ENCODE measurements around the gene ERICH6B. TPM values are rescaled to one million over a fixed set of nuclear protein-coding genes. Genes with fewer than 3 reads are reported as not detected.
A peak's percentile ranks its signal among the peaks of the same experiment; 100 is the strongest.

The ERICH6B gene
- polyA plus RNA-seq, 3 donors: not detected

GRCh38 chr13:45575146-45575829 lies 40.3 kb downstream of the ERICH6B start:
- WGBS (ENCODE audit: insufficient coverage): 98% methylated on average over 12 of the region's 16 CpGs
- Mint-ChIP-seq H3K4me3 (no peak overlapping the region), H3K27me3 (ENCODE audit: low read depth in 3 of 3) (peaks cover 2 to 10% (median 10%) of the 10 kb centered on the region in 3 donors)

GRCh38 chr13:45565331-45565730 lies 50.2 kb downstream of the ERICH6B start:
- Histone ChIP-seq H4K20me1 (ENCODE audit: insufficient read depth, low read length) (no peaks in the 10 kb centered on the region), H3K36me3 (replicated peaks in 1 of 2; ENCODE audit: control insufficient read depth in 1 of 2, insufficient read depth in 2 of 2, low read length in 2 of 2) (no peaks in the 10 kb centered on the region), H3K9me3 (replicated peaks in 1 of 2; ENCODE audit: control insufficient read depth in 1 of 2, insufficient read depth in 1 of 2, low read length in 2 of 2) (peaks cover 0 to 7% of the 10 kb centered on the region in 2 donors), H3K4me1 (ENCODE audit: control insufficient read depth in 1 of 2, insufficient read depth in 2 of 2, low read length in 2 of 2) (no peaks in the 10 kb centered on the region), H3K27me3 (ENCODE audit: control insufficient read depth in 2 of 2, insufficient read depth in 2 of 2, low read length in 2 of 2) (no peaks in the 10 kb centered on the region), H3K27ac (ENCODE audit: low read depth in 1 of 2, low read length in 2 of 2) (no peak overlapping the region), H3K79me2 (ENCODE audit: insufficient read depth, low read length) (no peaks in the 10 kb centered on the region), H3K9ac (ENCODE audit: insufficient read depth, low read length, poor library complexity, severe bottlenecking) (no peak overlapping the region), H3K4me3 (replicated peaks in 1 of 3; ENCODE audit: low read depth in 2 of 3, low read length in 3 of 3) (no peak overlapping the region), H3K4me2 (replicated peaks; ENCODE audit: extremely low read depth, low read length, poor library complexity, severe bottlenecking) (no peak overlapping the region), H2AFZ (ENCODE audit: insufficient read depth, low read depth, low read length, poor library complexity, severe bottlenecking) (no peak overlapping the region)
- Mint-ChIP-seq H3K9me3 (peaks cover 0 to 17% (median 5%) of the 10 kb centered on the region in 7 donors), H3K27me3 (ENCODE audit: low read depth in 3 of 3) (peaks cover 4 to 7% (median 5%) of the 10 kb centered on the region in 3 donors), H3K4me1 (no peaks in the 10 kb centered on the region), H3K36me3 (no peaks in the 10 kb centered on the region), H3K27ac (no peak overlapping the region), H3K4me3 (no peak overlapping the region)
- no peak for TF ChIP-seq CTCF (IDR thresholded peaks at IDR 0.05)
- no peak for DNase-seq
- intact Hi-C loops (cut with micrococcal nuclease): no loop called here

More at GRCh38 chr13:45575146-45575829, 40.3 kb downstream of the ERICH6B start:
- no peak overlapping the region for H3K4me2 ChIP-seq (replicated peaks; ENCODE audit: extremely low read depth, low read length, poor library complexity, severe bottlenecking)
- H2AFZ ChIP-seq (ENCODE audit: insufficient read depth, low read depth, low read length, poor library complexity, severe bottlenecking): no peak overlapping the region
- no peak overlapping the region for H3K9ac ChIP-seq (ENCODE audit: insufficient read depth, low read length, poor library complexity, severe bottlenecking)
- Mint-ChIP-seq H3K4me1 (no peaks in the 10 kb centered on the region), H3K27ac (peak overlapping the region in 1 of 7 donors; percentile 23), H3K9me3 (peaks cover 0 to 4% (median 0%) of the 10 kb centered on the region in 7 donors), H3K36me3 (no peaks in the 10 kb centered on the region)
- no peaks in the 10 kb centered on the region for H3K36me3 ChIP-seq (replicated peaks in 1 of 2; ENCODE audit: control insufficient read depth in 1 of 2, insufficient read depth in 2 of 2, low read length in 2 of 2)
- no peak overlapping the region for H3K4me3 ChIP-seq (replicated peaks in 1 of 3; ENCODE audit: low read depth in 2 of 3, low read length in 3 of 3)
- TF ChIP-seq CTCF (IDR thresholded peaks at IDR 0.05): no peak
- no peaks in the 10 kb centered on the region for H3K4me1 ChIP-seq (ENCODE audit: control insufficient read depth in 1 of 2, insufficient read depth in 2 of 2, low read length in 2 of 2)
- DNase-seq: no peak
- no peaks in the 10 kb centered on the region for H3K9me3 ChIP-seq (replicated peaks in 1 of 2; ENCODE audit: control insufficient read depth in 1 of 2, insufficient read depth in 1 of 2, low read length in 2 of 2)
- no peak overlapping the region for H3K27ac ChIP-seq (ENCODE audit: low read depth in 1 of 2, low read length in 2 of 2)
- H4K20me1 ChIP-seq (ENCODE audit: insufficient read depth, low read length): no peaks in the 10 kb centered on the region
- no peaks in the 10 kb centered on the region for H3K79me2 ChIP-seq (ENCODE audit: insufficient read depth, low read length)
- H3K27me3 ChIP-seq (ENCODE audit: control insufficient read depth in 2 of 2, insufficient read depth in 2 of 2, low read length in 2 of 2): no peaks in the 10 kb centered on the region
- intact Hi-C loops (cut with micrococcal nuclease): no loop called here
